ES-I3 (cell line): ENCODE data around the gene MPP1.

Experiments
- H3K36me3 ChIP-seq: 2 replicates; pipeline ENCODE4 v1.6.1; 2013; ENCODE audit warnings: mild to moderate bottlenecking, low read length, control low read depth, moderate library complexity; ENCODE audit not compliant: insufficient read depth
- H3K4me1 ChIP-seq: 2 replicates; pipeline ENCODE4 v1.6.1; 2013; ENCODE audit warnings: mild to moderate bottlenecking, control low read depth, low read length; ENCODE audit not compliant: insufficient read depth
- H3K9ac ChIP-seq: 2 replicates; pipeline ENCODE4 v1.6.1; 2013; ENCODE audit warnings: low read depth, mild to moderate bottlenecking, low read length, moderate library complexity
- H3K9me3 ChIP-seq: 2 replicates; pipeline ENCODE4 v1.6.1; 2013; ENCODE audit warnings: mild to moderate bottlenecking, low read length, moderate library complexity; ENCODE audit not compliant: control insufficient read depth, insufficient read depth

Gene MPP1

GRCh38 chrX:154735695-154736393 is 69.4 kb downstream of the MPP1 start:
- H3K36me3 ChIP-seq, result no peaks in the 10 kb centered on the region
- no peaks in the 10 kb centered on the region for H3K9me3 ChIP-seq
- H3K9ac ChIP-seq, result no peak overlapping the region
- H3K4me1 ChIP-seq, result peaks cover 6% of the 10 kb centered on the region

- Histone ChIP-seq H3K9me3 (no peaks in the 10 kb centered on the region), H3K36me3 (no peaks in the 10 kb centered on the region), H3K9ac (no peak overlapping the region), H3K4me1 (peaks cover 6% of the 10 kb centered on the region)
These were observed 71.1 kb downstream of the MPP1 start for GRCh38 chrX:154734061-154734781.

- Histone ChIP-seq H3K36me3 (no peaks in the 10 kb centered on the region), H3K9me3 (no peaks in the 10 kb centered on the region), H3K9ac (no peak overlapping the region), H3K4me1 (peaks cover 12% of the 10 kb centered on the region)
These were observed 72.2 kb downstream of the MPP1 start for GRCh38 chrX:154733066-154733425.

GRCh38 chrX:154732421-154733065 is 72.7 kb downstream of the MPP1 start:
- H3K4me1 ChIP-seq, result peaks cover 16% of the 10 kb centered on the region
- no peaks in the 10 kb centered on the region for H3K36me3 ChIP-seq
- H3K9ac ChIP-seq, result no peak overlapping the region
- no peaks in the 10 kb centered on the region for H3K9me3 ChIP-seq

- no peaks in the 10 kb centered on the region for H3K9me3 ChIP-seq
- no peaks in the 10 kb centered on the region for H3K36me3 ChIP-seq
- no peak overlapping the region for H3K9ac ChIP-seq
- peaks cover 21% of the 10 kb centered on the region for H3K4me1 ChIP-seq
These were observed 73.4 kb downstream of the MPP1 start for GRCh38 chrX:154731881-154732280.

- no peaks in the 10 kb centered on the region for H3K36me3 ChIP-seq
- no peaks in the 10 kb centered on the region for H3K9me3 ChIP-seq
- no peak overlapping the region for H3K9ac ChIP-seq
- peaks cover 21% of the 10 kb centered on the region for H3K4me1 ChIP-seq
These were observed 74.1 kb downstream of the MPP1 start for GRCh38 chrX:154731184-154731583.

- Histone ChIP-seq H3K9ac (no peak overlapping the region), H3K4me1 (peaks cover 21% of the 10 kb centered on the region), H3K9me3 (no peaks in the 10 kb centered on the region), H3K36me3 (no peaks in the 10 kb centered on the region)
These were observed 74.9 kb downstream of the MPP1 start for GRCh38 chrX:154730253-154730891.

GRCh38 chrX:154729439-154729838 is 75.8 kb downstream of the MPP1 start:
- Histone ChIP-seq H3K4me1 (peaks cover 21% of the 10 kb centered on the region), H3K9me3 (no peaks in the 10 kb centered on the region), H3K36me3 (no peaks in the 10 kb centered on the region), H3K9ac (no peak overlapping the region)
